ENCODE results near the gene ATF6. TPM values are rescaled to one million over a fixed set of nuclear protein-coding genes. Genes with fewer than 3 reads are reported as not detected.

ATF6 gene
- total RNA-seq, 1 experiment from 2014 or later, result 16.4 TPM

DNA sequence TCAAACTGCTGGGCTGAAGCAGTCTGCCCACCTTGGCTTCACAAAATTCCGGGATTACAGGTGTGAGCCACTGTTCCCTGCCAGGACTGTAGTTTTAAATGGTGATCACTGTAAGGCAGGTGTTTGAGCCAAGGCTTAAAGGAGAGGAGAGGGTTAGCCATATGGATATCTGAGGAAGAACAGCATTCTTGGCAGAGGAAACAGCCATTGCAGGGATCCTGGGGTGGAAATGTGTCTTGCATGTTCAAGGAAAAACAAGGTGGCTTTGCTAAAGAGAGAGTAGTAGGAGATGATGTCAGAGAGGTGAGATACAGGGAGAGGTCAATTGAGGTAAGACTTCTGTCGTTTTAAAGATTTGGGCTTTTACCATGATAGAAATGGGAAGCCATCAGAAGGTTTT, 73.5 kb downstream of the ATF6 start:
- H3K4me3 ChIP-seq (ENCODE audit: low read depth in 2 of 2, low read length in 2 of 2), result no peak overlapping the region
- no peaks in the 10 kb centered on the region for H3K36me3 ChIP-seq (ENCODE audit: control insufficient read depth, insufficient read depth, low read length)
- in situ Hi-C loops (cut with HindIII; ENCODE audit: low pct_unique_long_range_greater_than_20kb, low sequenced_read_pairs), result no loop called here
- DNase-seq (ENCODE audit: low read depth, low spot score), result no peak
- ChIA-PET CTCF (no interaction called here), POLR2A (no interaction called here)
- no peaks in the 10 kb centered on the region for H3K4me1 ChIP-seq (ENCODE audit: control insufficient read depth, insufficient read depth, low read length)
- TF ChIP-seq TCF7L2 (IDR thresholded peaks at IDR 0.05; ENCODE audit: low read depth, low read length) (no peak), POLR2AphosphoS5 (IDR thresholded peaks at IDR 0.05; ENCODE audit: low read depth, low read length) (no peak), SIN3A (IDR thresholded peaks at IDR 0.05; ENCODE audit: borderline replicate concordance, insufficient read depth, low read depth, low read length) (no peak)
- TF ChIP-seq, protein P1, sequence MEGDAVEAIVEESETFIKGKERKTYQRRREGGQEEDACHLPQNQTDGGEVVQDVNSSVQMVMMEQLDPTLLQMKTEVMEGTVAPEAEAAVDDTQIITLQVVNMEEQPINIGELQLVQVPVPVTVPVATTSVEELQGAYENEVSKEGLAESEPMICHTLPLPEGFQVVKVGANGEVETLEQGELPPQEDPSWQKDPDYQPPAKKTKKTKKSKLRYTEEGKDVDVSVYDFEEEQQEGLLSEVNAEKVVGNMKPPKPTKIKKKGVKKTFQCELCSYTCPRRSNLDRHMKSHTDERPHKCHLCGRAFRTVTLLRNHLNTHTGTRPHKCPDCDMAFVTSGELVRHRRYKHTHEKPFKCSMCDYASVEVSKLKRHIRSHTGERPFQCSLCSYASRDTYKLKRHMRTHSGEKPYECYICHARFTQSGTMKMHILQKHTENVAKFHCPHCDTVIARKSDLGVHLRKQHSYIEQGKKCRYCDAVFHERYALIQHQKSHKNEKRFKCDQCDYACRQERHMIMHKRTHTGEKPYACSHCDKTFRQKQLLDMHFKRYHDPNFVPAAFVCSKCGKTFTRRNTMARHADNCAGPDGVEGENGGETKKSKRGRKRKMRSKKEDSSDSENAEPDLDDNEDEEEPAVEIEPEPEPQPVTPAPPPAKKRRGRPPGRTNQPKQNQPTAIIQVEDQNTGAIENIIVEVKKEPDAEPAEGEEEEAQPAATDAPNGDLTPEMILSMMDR (IDR thresholded peaks at IDR 0.05), result no peak
- TF ChIP-seq, protein P2, sequence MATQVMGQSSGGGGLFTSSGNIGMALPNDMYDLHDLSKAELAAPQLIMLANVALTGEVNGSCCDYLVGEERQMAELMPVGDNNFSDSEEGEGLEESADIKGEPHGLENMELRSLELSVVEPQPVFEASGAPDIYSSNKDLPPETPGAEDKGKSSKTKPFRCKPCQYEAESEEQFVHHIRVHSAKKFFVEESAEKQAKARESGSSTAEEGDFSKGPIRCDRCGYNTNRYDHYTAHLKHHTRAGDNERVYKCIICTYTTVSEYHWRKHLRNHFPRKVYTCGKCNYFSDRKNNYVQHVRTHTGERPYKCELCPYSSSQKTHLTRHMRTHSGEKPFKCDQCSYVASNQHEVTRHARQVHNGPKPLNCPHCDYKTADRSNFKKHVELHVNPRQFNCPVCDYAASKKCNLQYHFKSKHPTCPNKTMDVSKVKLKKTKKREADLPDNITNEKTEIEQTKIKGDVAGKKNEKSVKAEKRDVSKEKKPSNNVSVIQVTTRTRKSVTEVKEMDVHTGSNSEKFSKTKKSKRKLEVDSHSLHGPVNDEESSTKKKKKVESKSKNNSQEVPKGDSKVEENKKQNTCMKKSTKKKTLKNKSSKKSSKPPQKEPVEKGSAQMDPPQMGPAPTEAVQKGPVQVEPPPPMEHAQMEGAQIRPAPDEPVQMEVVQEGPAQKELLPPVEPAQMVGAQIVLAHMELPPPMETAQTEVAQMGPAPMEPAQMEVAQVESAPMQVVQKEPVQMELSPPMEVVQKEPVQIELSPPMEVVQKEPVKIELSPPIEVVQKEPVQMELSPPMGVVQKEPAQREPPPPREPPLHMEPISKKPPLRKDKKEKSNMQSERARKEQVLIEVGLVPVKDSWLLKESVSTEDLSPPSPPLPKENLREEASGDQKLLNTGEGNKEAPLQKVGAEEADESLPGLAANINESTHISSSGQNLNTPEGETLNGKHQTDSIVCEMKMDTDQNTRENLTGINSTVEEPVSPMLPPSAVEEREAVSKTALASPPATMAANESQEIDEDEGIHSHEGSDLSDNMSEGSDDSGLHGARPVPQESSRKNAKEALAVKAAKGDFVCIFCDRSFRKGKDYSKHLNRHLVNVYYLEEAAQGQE (IDR thresholded peaks at IDR 0.05; ENCODE audit: insufficient read depth in 1 of 2, low read depth in 2 of 2, low read length in 1 of 2), result no peak
- no peak overlapping the region for H3K27ac ChIP-seq (ENCODE audit: low read length)
- H3K9me3 ChIP-seq (ENCODE audit: control insufficient read depth, insufficient read depth, low read depth, low read length), result no peaks in the 10 kb centered on the region
- BruUV-seq (replicated peaks), result no TSS peak
- ATAC-seq, result no peak
- no peaks in the 10 kb centered on the region for H3K27me3 ChIP-seq (ENCODE audit: control insufficient read depth, insufficient read depth, low read length)
- intact Hi-C loops (cut with micrococcal nuclease; ENCODE audit: unreplicated experiment), result no loop called here

DNA sequence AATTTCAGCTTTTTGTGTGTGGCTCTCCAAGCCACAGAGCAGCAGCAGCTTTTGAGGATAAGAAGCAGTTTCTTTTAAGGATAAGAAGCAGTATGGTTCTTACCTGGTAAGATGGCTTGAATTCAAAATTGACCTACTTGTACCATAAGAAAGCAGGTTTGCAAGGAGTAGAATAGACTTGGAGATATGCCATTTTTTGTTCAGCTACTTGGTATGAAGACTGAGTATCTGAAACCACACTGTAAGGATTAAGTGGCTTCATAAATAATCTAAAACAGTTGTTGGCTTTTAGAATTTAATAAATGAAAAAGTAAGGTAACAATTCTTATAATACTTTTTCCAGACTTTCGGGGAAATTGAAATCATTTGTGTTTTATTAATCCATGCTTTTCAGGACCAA, 74.2 kb downstream of the ATF6 start:
- DNase-seq (ENCODE audit: low read depth, low spot score) (no peak), ATAC-seq (no peak)
- Histone ChIP-seq H3K27me3 (ENCODE audit: control insufficient read depth, insufficient read depth, low read length) (no peaks in the 10 kb centered on the region), H3K4me3 (ENCODE audit: low read depth in 2 of 2, low read length in 2 of 2) (no peak overlapping the region), H3K9me3 (ENCODE audit: control insufficient read depth, insufficient read depth, low read depth, low read length) (no peaks in the 10 kb centered on the region), H3K4me1 (ENCODE audit: control insufficient read depth, insufficient read depth, low read length) (no peaks in the 10 kb centered on the region), H3K36me3 (ENCODE audit: control insufficient read depth, insufficient read depth, low read length) (no peaks in the 10 kb centered on the region), H3K27ac (ENCODE audit: low read length) (no peak overlapping the region)
- intact Hi-C loops (cut with micrococcal nuclease; ENCODE audit: unreplicated experiment), result no loop called here
- BruUV-seq (replicated peaks), result no TSS peak
- in situ Hi-C loops (cut with HindIII; ENCODE audit: low pct_unique_long_range_greater_than_20kb, low sequenced_read_pairs), result no loop called here
- TF ChIP-seq, protein P1 (IDR thresholded peaks at IDR 0.05), result no peak
- TF ChIP-seq TCF7L2 (IDR thresholded peaks at IDR 0.05; ENCODE audit: low read depth, low read length) (no peak), POLR2AphosphoS5 (IDR thresholded peaks at IDR 0.05; ENCODE audit: low read depth, low read length) (no peak)
- TF ChIP-seq, protein P2 (IDR thresholded peaks at IDR 0.05; ENCODE audit: insufficient read depth in 1 of 2, low read depth in 2 of 2, low read length in 1 of 2), result no peak
- CTCF ChIA-PET, result no interaction called here
- POLR2A ChIA-PET, result no interaction called here

All from Panc1 (cell line).